Endometrial microvascular endothelial cells (primary cell): ENCODE results near the gene GPRIN3. TPM values are rescaled to one million over a fixed set of nuclear protein-coding genes. Genes with fewer than 3 reads are reported as not detected.
"Not testable (repeated sequence)": the region's sequence is repeated elsewhere in the genome, so short reads cannot be mapped to it uniquely, and the experiment has no call there.

Experiments used
- in situ Hi-C: cut with HindIII; loops from 2 replicates; pipeline ENCODE4 v1.10.0; 2017; ENCODE audit warnings: low sequenced_read_pairs, low pct_unique_long_range_greater_than_20kb; ENCODE audit errors: inconsistent ontology term
- total RNA-seq: library from RNA; depleted of rRNA; stranded (reverse); fragments of >200 nt; gene quantifications from one replicate; pipeline ENCODE4 v1.2.3, GENCODE V29; 2015; ENCODE audit errors: inconsistent ontology term

Gene GPRIN3
- total RNA-seq, 1 donor from 2014 or later: under 0.01 TPM

DNA sequence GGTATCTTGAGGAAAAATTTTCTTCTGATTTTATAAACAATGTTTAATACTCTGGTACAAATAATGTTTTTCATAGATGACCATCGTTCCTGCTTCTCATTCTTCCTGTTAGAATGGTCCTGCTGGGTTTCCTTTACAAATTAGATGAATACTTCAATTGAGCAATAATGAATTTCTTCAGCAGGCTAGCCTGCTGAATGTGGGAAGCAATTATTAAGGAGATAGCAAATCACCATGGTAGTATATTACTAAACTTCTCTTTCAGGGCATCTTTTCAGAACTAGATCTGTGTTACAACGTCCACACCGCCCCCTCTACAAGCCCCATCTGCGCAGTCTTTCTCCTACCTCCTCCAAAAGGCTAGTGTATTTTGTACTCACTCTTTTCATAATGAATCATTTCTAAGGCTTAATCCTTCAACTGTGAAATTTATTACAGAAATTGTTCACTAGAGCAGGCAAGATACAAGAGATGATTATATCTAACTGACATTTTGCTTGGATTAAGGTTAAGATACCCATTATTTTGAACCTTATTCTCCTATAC is 38.4 kb downstream of the GPRIN3 start:
- in situ Hi-C loops: no loop called here

- in situ Hi-C loops: no loop called here
Measured at GRCh38 chr4:89268679-89269078, 38.9 kb downstream of the GPRIN3 start.

- in situ Hi-C loops: no loop called here
Measured at GRCh38 chr4:89267846-89268245, 39.8 kb downstream of the GPRIN3 start.

- in situ Hi-C loops: no loop called here
Measured at GRCh38 chr4:89267392-89267791, 40.2 kb downstream of the GPRIN3 start.

GRCh38 chr4:89266128-89266527 is 41.5 kb downstream of the GPRIN3 start:
- in situ Hi-C loops: no loop called here

- in situ Hi-C loops: no loop called here
Measured at GRCh38 chr4:89263265-89263664, 44.3 kb downstream of the GPRIN3 start.

DNA sequence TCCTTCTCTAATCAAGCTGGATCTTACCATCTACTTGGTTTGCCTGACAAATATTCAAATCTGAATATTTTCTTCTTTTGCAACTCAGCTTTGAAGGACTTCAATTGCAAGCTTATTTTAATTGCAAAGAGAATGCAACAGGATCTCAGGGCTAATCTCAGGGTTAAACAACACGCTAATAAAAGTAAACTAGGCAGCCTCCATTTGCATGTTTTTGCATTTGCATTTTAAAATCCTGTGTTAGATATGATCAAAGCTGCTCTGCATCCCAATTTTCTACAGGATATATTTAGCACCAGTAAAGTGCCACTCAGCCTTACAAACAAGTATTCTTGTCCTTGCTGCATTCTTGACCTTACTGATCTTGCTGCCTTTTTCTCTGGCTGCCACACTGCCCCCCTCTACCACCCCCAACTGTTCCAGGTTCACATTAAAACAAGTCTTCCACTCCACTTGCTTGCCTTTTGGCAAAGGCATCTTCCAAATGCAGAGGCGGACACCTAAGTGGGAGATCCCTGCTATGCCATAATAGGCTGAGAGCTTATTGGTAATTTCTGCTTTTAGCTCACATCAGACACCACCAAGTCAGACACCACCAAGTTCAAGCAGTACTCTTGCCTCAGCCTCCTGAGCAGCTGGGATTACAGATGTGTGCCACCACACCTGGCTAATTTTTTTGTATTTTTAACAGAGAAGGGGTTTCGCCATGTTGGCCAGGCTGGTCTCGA is 48.1 kb downstream of the GPRIN3 start:
- in situ Hi-C loops: no loop called here

- in situ Hi-C loops: no loop called here
Measured at GRCh38 chr4:89258506-89258905, 49.1 kb downstream of the GPRIN3 start.

DNA sequence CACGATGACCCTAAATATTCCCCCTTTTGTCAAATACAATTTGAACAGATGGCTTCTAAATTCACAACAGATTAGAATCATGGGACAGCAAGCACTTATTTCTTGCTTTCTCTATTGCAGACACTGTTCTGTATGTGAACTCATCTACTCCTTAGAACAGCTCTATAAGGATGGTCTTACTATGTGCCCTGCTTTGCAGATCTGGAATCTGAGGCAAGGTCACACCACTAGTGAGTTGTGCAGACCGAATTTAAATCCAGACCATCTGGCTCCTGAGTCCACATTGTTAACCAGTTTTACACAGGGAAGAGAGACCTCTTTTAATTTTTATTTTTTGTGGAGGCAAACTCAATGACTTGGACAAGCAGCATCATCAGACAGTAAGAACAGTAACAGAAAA is 50.2 kb downstream of the GPRIN3 start:
- in situ Hi-C loops: no loop called here

GRCh38 chr4:89256203-89256800 is 51.3 kb downstream of the GPRIN3 start:
- in situ Hi-C loops: no loop called here

GRCh38 chr4:89254847-89255246 is 52.8 kb downstream of the GPRIN3 start:
- in situ Hi-C loops: no loop called here

DNA sequence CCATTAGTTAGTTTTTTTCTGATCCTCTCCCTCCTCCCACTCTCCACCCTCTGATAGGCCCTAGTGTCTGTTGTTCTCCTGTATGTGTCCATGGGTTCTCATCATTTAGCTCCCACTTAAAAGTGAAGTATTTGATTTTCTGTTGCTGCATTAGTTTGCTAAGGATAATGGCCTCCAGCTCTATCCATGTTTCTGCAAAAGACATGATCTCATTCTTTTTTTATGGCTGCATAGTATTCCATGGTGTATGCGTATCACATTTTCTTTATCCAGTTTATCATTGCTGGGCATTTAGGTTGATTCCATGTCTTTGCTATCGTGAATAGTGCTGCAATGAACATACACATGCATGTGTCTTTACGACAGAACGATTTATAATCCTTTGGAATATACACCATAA is 53.3 kb downstream of the GPRIN3 start:
- in situ Hi-C loops: not testable (repeated sequence)

- in situ Hi-C loops: no loop called here
Measured at GRCh38 chr4:89253935-89254334, 53.7 kb downstream of the GPRIN3 start.

DNA sequence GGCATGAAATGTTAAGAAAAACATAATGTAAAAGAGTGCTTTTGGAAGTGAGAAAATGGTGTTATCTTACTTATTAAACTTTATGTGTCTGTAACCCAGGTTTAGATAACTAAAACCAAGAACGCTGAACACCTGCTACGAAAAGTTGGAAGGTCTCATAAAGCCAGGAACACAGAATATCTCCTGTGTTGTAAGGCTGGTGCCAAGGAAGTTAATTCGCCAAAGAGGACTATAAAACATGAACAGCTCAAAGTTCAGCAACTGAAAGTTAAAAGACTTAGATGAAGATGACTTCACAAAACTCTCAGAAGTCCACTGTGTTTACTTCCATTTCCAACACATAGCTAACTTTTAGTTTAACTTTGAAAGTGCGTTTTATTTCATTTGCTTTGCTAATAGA is 54.3 kb downstream of the GPRIN3 start:
- in situ Hi-C loops: no loop called here

- in situ Hi-C loops: no loop called here
Measured at GRCh38 chr4:89251396-89251795, 56.2 kb downstream of the GPRIN3 start.

- in situ Hi-C loops: no loop called here
Measured at GRCh38 chr4:89249716-89250361, 57.8 kb downstream of the GPRIN3 start.

- in situ Hi-C loops: no loop called here
Measured at GRCh38 chr4:89249313-89249712, 58.3 kb downstream of the GPRIN3 start.

- in situ Hi-C loops: no loop called here
Measured at GRCh38 chr4:89248879-89249281, 58.7 kb downstream of the GPRIN3 start.

GRCh38 chr4:89247951-89248350 is 59.6 kb downstream of the GPRIN3 start:
- in situ Hi-C loops: no loop called here

- in situ Hi-C loops: no loop called here
Measured at GRCh38 chr4:89245459-89245858, 62.1 kb downstream of the GPRIN3 start.
